Bronchial epithelial cell (primary cell): ENCODE data around the gene HCN2. TPM values are rescaled to one million over a fixed set of nuclear protein-coding genes. Genes with fewer than 3 reads are reported as not detected.

ENCODE experiments used
- DNase-seq: peaks from one replicate; pipeline ENCODE4 v3.0.0-alpha.2; 2010; ENCODE audit warnings: low read depth
- FAIRE-seq: peaks from 2 replicates; lab custom pipeline; 2011; peaks lifted over from hg19 to GRCh38; lab: Jason Lieb, UNC
- H3K27me3 ChIP-seq: 2 replicates; pipeline ENCODE4 v1.5.1; 2011; ENCODE audit warnings: low read length; ENCODE audit not compliant: control insufficient read depth, insufficient read depth
- H3K36me3 ChIP-seq: 2 replicates; pipeline ENCODE4 v1.5.1; 2011; ENCODE audit warnings: low read length; ENCODE audit not compliant: control insufficient read depth, insufficient read depth
- H3K4me3 ChIP-seq: 2 replicates; pipeline ENCODE4 v1.5.1; 2011; ENCODE audit warnings: mild to moderate bottlenecking, low read depth, low read length, control low read depth
- total RNA-seq: library from RNA; depleted of rRNA; stranded (reverse); fragments of >200 nt; gene quantifications from 2 replicates; pipeline ENCODE4 v1.2.1, GENCODE V29; 2014
- TF ChIP-seq, protein P1 (sequence below): IDR thresholded peaks from 2 replicates; pipeline ENCODE4 v1.5.1; 2011; ENCODE audit warnings: mild to moderate bottlenecking, moderate library complexity, low read length, control low read depth, inconsistent platforms; ENCODE audit not compliant: insufficient read depth, severe bottlenecking

HCN2 gene
- total RNA-seq, 1 donor from 2014 or later = under 0.01 TPM

DNA sequence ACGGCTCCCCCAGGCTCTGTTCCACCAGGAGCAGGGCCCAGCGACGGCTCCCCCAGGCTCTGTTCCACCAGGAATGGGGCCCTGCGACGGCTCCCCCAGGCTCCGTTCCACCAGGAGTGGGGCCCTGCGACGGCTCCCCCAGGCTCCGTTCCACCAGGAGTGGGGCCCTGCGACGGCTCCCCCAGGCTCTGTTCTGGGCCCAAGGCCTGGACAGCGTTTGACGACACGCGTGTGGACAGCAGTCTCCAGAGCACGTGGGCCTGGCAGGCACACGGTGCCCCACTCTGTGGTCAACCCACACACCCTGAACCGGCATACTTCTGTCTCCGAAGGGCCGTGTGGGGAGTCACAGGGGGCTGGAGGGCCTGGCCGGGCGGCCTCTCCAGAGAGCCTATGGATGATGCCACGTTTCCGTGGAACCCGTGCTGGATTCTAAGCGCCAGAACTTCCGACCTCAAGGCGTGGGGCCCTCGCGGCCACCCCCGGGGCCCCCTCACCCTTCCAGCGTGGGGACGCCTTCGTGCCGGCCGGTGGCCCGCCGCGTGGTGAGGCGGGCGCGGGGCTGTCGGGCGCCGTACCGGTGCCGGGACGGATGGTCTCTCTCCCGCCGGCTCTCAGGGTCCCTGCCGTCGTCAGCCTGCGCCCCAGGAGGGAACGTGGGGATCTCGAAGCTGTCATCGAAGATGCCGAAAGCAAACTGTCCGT, 61.6 kb downstream of the HCN2 start:
- Histone ChIP-seq H3K4me3 (no peak overlapping the region), H3K27me3 (no peaks in the 10 kb centered on the region), H3K36me3 (peaks cover 36% of the 10 kb centered on the region)
- no peak for DNase-seq
- no peak for FAIRE-seq
- TF ChIP-seq, protein P1, sequence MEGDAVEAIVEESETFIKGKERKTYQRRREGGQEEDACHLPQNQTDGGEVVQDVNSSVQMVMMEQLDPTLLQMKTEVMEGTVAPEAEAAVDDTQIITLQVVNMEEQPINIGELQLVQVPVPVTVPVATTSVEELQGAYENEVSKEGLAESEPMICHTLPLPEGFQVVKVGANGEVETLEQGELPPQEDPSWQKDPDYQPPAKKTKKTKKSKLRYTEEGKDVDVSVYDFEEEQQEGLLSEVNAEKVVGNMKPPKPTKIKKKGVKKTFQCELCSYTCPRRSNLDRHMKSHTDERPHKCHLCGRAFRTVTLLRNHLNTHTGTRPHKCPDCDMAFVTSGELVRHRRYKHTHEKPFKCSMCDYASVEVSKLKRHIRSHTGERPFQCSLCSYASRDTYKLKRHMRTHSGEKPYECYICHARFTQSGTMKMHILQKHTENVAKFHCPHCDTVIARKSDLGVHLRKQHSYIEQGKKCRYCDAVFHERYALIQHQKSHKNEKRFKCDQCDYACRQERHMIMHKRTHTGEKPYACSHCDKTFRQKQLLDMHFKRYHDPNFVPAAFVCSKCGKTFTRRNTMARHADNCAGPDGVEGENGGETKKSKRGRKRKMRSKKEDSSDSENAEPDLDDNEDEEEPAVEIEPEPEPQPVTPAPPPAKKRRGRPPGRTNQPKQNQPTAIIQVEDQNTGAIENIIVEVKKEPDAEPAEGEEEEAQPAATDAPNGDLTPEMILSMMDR = no peak

DNA sequence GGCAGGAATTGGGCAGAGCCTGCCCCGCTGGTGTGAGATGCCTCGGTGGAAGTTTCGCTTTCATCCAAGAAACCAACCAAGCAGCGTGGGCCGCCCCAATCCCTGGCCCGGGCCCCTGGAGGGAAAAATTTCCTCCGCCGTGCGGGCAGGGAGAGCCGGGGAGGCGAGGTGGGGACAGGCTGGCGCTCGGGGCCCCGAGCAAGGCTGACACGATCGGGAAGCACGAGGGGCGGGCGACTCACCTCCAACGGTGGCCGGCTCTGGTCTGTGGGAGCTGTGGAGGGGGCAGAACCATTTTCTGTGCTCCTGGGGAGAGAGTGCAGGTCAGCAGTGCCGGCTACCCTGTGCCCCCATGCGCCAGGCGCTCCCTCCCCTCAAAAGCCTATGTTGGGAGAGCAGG, 62.3 kb downstream of the HCN2 start:
- Histone ChIP-seq H3K4me3 (no peak overlapping the region), H3K27me3 (no peaks in the 10 kb centered on the region), H3K36me3 (peaks cover 34% of the 10 kb centered on the region)
- DNase-seq (no peak), FAIRE-seq (no peak)
- TF ChIP-seq, protein P1 = no peak

DNA sequence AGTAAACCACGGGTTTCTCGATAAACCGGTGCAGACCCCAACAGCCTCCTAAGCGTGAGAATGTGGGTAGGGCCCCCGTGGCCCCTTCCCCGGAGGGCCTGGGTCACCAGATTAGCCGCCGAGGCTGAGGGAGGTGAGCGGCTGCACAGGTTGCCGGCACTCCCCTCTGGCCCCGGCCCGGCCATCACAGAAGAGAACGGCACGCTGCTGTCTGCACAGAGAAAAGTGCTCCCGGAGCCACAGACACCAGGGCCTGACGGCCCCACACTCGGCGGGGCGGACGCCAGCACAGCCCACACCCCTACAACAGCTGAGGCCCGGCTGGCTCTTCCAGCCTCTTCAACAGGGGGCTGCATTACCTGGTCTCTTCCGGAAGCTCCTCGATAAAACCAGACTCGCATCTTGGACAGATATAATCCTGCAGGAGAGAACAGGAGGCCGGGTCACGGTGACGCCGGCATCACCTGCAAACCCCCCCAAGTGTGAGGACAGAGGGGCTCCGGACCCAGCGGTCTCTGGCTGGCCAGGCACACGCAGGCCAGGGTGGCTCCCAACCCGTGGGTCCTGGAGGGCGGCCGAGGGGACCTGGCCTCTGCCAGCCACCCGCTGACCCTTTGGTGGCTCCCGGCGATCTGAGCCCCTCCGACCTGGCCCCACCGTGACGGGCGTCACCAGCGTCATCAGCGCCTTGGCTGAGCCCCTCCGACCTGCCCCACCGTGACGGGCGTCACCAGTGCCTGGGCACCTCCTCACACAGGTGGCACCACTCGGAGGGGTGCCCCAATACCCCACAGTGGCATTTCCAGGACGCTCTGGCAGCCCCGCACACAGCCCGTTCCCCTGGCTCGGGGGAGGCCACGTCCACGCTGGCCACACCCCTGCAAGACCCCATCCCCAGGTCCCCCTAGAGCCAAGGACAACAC, 63.0 kb downstream of the HCN2 start:
- Histone ChIP-seq H3K27me3 (no peaks in the 10 kb centered on the region), H3K36me3 (peaks cover 35% of the 10 kb centered on the region), H3K4me3 (no peak overlapping the region)
- DNase-seq (no peak), FAIRE-seq (no peak)
- TF ChIP-seq, protein P1 = no peak

DNA sequence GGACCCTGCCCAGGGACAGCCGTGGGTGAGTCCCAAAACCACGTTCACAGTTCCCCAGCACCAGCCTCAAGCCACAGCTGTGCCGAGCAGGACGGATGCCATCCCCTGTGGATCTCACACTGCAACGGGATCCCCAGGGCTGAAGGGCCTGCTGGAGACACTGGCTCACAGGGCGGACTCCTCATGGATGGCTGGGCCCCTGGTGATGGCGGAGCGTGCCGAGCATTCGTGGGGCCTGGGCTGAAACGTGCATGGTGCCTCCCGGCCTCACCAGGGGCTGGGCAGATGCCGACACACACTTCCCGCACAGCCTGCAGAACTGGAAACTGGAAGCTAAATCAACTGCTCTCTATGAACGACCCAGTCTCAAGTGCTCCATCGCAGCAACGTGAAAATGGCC, 63.7 kb downstream of the HCN2 start:
- TF ChIP-seq, protein P1 = no peak
- no peak overlapping the region for H3K4me3 ChIP-seq
- FAIRE-seq = no peak
- no peaks in the 10 kb centered on the region for H3K27me3 ChIP-seq
- no peak for DNase-seq
- H3K36me3 ChIP-seq = peaks cover 35% of the 10 kb centered on the region

DNA sequence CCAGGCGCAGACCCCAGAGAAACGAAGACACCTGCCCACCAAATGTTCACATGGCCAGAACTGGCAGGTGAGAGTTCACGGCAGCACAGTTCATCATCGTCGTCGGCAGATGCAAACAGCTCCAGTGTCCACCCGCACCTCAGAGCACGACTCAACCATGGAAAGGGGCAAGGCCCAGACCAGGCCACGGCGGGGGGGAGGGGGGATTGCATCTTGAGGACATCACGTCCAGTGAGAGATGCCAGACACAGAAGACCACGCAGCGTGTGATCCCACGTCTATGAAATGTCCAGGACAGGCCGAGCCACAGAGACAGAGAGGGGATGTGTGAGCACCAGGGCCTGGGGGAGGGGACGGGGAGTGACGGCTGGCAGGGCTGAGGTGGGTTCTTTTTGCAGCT, 66.0 kb downstream of the HCN2 start:
- Histone ChIP-seq H3K36me3 (peaks cover 34% of the 10 kb centered on the region), H3K4me3 (no peak overlapping the region), H3K27me3 (no peaks in the 10 kb centered on the region)
- FAIRE-seq (peak; percentile 47), DNase-seq (no peak)
- TF ChIP-seq, protein P1 = no peak
